DOHH2 (cell line): ENCODE measurements around the gene FAM228B.

Source experiments
- CTCF ChIP-seq: fragments of 200-600 bp; sonication (generic); IDR thresholded peaks from one replicate; pipeline ENCODE4 v1.5.1; 2014; ENCODE audit warnings: antibody characterized with exemption, mild to moderate bottlenecking, low read depth, low read length; ENCODE audit not compliant: poor library complexity, severe bottlenecking
- EZH2phosphoT487 ChIP-seq: fragments of 200-600 bp; sonication (generic); IDR thresholded peaks from 2 replicates; pipeline ENCODE4 v1.6.1; 2017; ENCODE audit warnings: borderline replicate concordance, mild to moderate bottlenecking, antibody characterized with exemption, low read length, moderate library complexity, mixed read lengths

GRCh38 chr2:24169023-24169422 is 45.8 kb downstream of the FAM228B start:
- no peak for TF ChIP-seq CTCF
- TF ChIP-seq EZH2phosphoT487 = no peak
